Choroid plexus epithelial cell (primary cell): ENCODE measurements around the gene ZBTB11.
"Not testable (repeated sequence)": the region's sequence is repeated elsewhere in the genome, so short reads cannot be mapped to it uniquely, and the experiment has no call there.

Source experiments
- DNase-seq: peaks from one replicate; pipeline ENCODE4 v3.0.0-alpha.2; 2010; ENCODE audit warnings: low read depth
- H3K4me3 ChIP-seq: 2 replicates; pipeline ENCODE4 v1.5.1; 2011; ENCODE audit warnings: low read depth, mild to moderate bottlenecking, control low read depth, low read length, moderate library complexity
- TF ChIP-seq, protein P1 (sequence below): conservative IDR thresholded peaks from 2 replicates; pipeline ENCODE4 v1.5.1; 2011; ENCODE audit warnings: low read depth, mild to moderate bottlenecking, control low read depth, inconsistent platforms, low read length, moderate library complexity

Gene ZBTB11

DNA sequence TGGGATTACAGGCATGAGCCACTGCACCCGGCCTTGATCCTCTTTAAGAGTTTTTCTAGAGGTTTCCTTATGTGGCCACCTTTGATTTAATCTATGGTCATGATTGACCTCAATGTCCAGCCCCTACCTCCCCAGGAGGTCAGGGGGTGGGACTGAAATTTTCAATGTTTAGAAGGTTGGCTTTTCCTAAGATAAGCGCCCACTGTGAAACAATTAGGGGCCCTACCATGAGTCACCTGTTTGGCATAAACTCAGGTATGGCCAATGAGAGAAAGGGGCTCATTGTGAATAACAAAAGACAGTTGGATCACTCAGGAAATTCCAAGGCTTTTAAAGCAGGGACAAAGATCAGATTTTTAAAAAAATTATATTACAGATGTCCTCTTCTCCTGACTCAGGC, 51.1 kb downstream of the ZBTB11 start:
- TF ChIP-seq, protein P1, sequence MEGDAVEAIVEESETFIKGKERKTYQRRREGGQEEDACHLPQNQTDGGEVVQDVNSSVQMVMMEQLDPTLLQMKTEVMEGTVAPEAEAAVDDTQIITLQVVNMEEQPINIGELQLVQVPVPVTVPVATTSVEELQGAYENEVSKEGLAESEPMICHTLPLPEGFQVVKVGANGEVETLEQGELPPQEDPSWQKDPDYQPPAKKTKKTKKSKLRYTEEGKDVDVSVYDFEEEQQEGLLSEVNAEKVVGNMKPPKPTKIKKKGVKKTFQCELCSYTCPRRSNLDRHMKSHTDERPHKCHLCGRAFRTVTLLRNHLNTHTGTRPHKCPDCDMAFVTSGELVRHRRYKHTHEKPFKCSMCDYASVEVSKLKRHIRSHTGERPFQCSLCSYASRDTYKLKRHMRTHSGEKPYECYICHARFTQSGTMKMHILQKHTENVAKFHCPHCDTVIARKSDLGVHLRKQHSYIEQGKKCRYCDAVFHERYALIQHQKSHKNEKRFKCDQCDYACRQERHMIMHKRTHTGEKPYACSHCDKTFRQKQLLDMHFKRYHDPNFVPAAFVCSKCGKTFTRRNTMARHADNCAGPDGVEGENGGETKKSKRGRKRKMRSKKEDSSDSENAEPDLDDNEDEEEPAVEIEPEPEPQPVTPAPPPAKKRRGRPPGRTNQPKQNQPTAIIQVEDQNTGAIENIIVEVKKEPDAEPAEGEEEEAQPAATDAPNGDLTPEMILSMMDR: no peak
- no peak for DNase-seq
- H3K4me3 ChIP-seq: no peak overlapping the region

DNA sequence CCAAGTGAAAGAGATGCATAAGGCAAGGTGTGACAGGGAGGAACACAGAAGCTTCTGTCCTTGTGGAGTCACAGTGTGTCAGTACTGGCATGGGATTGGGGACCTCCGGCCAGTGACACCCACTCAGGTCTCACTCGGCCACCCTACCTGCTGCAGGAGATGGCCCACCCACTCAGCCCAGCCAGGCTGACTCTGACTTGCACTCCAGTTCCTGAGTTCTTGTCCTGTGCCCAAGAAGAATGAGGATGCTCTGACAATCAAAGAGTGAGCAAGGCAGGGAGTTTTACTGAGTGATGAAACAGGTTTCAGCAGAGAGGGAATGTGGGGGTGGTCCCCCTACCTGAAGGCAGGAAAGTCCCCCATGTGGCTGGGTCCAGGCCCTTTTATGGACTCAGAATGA, 52.1 kb downstream of the ZBTB11 start:
- no peak for DNase-seq
- H3K4me3 ChIP-seq: no peak overlapping the region
- TF ChIP-seq, protein P1: no peak

DNA sequence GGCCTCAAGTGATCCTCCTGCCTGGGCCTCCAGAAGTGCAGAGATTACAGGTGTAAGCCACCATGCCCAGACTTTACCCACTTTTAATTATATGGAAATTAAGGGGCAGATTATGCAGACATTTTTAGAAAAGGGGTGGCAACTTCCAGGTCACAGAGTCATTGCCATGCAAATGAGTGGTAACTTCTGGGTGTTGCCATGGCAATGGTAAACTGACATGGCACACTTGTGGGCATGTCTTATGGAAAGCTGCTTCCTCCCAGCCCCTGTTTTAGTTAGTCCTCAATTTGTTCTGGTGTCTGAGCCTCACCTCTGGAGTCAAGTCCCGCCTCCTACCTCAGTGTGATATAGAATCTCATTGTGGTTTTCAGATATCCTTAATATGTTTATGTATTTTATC, 53.3 kb downstream of the ZBTB11 start:
- DNase-seq: no peak
- TF ChIP-seq, protein P1: no peak
- H3K4me3 ChIP-seq: no peak overlapping the region

DNA sequence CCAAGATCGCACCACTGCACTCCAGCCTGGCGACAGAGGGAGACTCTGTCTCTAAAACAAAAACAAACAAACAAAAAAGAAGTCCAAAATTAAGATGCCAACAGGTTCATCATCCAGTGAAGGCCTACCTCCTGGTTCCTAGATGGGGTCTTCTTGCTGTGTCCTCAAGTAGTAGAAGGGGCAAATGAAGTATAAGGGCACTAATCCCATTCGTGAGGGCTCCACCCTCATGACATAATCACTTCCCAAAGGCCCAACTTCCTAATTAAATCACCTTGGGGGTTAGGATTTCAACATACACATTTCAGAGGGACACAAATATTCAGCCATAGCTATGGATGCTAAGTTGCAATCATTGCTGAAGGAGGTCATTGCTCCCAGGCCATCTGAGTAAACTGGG, 57.2 kb downstream of the ZBTB11 start:
- no peak for DNase-seq
- TF ChIP-seq, protein P1: no peak
- no peak overlapping the region for H3K4me3 ChIP-seq

DNA sequence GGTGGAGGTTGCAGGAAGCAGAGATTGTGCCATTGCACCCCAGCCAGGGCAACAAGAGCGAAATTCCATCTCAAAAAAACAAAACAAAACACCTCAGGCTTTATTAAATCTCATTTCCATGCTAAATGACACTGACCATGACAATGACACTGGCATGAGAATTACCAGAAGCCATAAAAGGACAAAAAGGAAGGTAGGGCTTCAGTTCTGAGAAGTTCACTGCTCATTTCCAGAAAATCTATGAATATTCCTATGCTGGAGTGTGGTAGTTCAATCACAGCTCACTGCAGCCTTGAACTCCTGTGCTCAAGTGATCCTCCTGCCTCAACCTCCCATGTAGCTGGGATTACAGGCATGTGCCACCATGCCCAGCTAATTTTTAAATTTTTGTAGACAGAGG, 58.2 kb downstream of the ZBTB11 start:
- H3K4me3 ChIP-seq: no peak overlapping the region
- TF ChIP-seq, protein P1: no peak
- DNase-seq: no peak

DNA sequence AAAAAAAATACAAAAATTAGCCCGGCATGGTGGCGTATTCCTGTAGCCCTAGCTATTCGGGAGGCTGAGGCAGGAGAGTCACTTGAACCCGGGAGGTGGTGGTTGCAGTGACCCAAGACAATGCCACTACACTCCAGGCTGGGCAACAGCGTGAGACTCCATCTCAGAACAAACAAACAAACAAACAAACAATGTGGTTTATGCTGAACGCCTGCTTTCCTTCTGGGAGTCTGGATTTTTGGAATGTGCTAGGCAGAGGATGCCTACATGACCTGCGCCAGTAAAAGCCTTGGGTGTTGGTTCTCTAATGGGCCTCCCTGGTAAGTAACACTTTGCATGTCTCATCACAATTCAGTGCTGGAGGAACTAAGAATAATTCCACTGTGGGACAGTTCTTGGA, 59.5 kb downstream of the ZBTB11 start:
- TF ChIP-seq, protein P1: no peak
- no peak for DNase-seq
- no peak overlapping the region for H3K4me3 ChIP-seq

DNA sequence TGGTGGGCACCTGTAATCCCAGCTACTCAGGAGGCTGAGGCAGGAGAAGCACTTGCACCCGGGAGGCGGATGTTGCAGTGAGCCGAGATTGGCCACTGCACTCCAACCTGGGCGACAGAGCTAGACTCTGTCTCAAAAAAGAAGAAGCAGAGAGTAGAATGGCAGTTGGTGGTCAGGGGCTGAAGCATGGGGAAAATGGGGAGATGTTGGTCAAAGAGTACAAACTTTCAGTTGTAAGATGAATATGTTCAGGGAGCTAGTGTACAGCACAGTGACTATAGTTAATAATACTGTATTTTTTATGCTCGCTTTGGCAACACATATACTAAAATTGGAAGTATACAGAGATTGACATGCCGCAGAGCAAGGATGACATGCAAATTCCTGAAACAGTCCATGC, 61.4 kb downstream of the ZBTB11 start:
- no peak overlapping the region for H3K4me3 ChIP-seq
- TF ChIP-seq, protein P1: no peak
- no peak for DNase-seq

DNA sequence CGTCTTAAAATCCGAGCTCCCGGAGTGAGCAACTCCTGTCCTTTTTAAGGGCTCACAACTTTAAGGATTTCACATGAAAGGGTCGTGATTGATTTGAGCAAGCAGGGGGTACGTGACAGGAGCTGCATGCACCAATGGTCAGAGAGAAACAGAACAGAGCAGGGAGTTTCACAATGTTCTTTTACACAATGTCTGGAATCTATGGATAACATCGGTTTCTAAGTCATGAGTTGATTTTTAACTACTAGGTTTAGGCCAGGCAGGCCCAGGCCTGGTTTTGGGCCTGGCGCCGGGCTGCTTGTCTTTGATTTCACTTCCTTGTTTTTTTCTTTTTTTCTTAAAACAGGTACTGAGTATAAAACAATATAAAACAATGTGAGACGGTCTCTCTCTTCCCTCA, 63.9 kb downstream of the ZBTB11 start:
- not testable (repeated sequence) for H3K4me3 ChIP-seq, DNase-seq
